Measurements from ENCODE around the gene RHEB. TPM values are rescaled to one million over a fixed set of nuclear protein-coding genes. Genes with fewer than 3 reads are reported as not detected.

RHEB gene
- total RNA-seq, 1 donor: 77.8 TPM

DNA sequence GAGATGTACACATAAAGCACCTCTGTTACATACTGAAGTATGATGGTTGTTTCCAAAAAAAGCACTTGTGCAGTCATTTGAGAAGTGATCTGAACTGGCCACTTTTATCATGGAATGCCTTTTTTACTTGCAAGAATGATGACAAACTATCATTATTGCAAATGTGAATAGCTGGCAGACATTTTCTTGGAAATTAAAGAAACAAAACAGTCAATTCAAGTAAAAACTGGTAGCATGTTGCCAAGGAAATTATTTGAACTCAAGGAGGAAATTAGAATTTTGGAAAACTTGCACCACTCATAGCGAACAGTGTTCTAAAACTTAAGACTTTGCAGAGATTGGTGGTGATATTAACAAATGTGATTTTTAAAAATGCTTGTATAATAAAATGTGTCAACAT, 6.6 kb downstream of the RHEB start:
- peaks cover 100% of the 10 kb centered on the region for H3K79me2 ChIP-seq (ENCODE audit: insufficient read depth, low read length)
- DNase-seq (ENCODE audit: insufficient read length, low spot score, missing footprints): no peak
- no peaks in the 10 kb centered on the region for H3K9me3 ChIP-seq (ENCODE audit: low read depth, low read length)
- H2AFZ ChIP-seq (ENCODE audit: low read length): no peak overlapping the region
- H4K20me1 ChIP-seq (ENCODE audit: insufficient read depth, low read length): peaks cover 91% of the 10 kb centered on the region
- no peaks in the 10 kb centered on the region for H3K36me3 ChIP-seq (ENCODE audit: insufficient read depth, low read length)
- no peak overlapping the region for H3K4me3 ChIP-seq (ENCODE audit: insufficient read depth, low read length)
- peaks cover 37% of the 10 kb centered on the region for H3K4me1 ChIP-seq (ENCODE audit: insufficient read depth, low read length)
- peak overlapping the region; percentile 5 for H3K4me2 ChIP-seq (ENCODE audit: insufficient read depth, low read length)
- TF ChIP-seq, protein P1, sequence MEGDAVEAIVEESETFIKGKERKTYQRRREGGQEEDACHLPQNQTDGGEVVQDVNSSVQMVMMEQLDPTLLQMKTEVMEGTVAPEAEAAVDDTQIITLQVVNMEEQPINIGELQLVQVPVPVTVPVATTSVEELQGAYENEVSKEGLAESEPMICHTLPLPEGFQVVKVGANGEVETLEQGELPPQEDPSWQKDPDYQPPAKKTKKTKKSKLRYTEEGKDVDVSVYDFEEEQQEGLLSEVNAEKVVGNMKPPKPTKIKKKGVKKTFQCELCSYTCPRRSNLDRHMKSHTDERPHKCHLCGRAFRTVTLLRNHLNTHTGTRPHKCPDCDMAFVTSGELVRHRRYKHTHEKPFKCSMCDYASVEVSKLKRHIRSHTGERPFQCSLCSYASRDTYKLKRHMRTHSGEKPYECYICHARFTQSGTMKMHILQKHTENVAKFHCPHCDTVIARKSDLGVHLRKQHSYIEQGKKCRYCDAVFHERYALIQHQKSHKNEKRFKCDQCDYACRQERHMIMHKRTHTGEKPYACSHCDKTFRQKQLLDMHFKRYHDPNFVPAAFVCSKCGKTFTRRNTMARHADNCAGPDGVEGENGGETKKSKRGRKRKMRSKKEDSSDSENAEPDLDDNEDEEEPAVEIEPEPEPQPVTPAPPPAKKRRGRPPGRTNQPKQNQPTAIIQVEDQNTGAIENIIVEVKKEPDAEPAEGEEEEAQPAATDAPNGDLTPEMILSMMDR (IDR thresholded peaks at IDR 0.05; ENCODE audit: extremely low read depth, low read depth, low read length): no peak
- no peak overlapping the region for H3K27ac ChIP-seq (ENCODE audit: low read depth, low read length)
- no peaks in the 10 kb centered on the region for H3K27me3 ChIP-seq (ENCODE audit: insufficient read depth, low read length)

DNA sequence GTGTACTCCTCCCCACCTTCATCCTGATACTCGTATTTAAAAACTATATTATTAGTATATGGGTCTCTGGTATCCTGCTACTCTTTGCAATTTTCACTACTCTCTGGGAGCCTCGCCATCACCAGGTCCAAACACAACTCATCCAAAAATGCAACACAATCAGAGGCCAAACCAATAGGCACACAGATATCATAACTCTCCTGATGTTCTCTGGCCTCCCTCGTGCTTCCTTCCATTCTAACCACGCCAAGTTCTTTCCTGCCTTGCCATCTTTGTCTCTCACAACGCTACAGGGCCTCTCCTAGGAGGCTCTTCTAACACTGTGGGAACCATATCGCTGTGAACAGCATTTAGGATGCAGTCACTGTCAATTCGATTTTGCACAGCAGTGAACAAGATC, 7.3 kb downstream of the RHEB start:
- H3K4me1 ChIP-seq (ENCODE audit: insufficient read depth, low read length): peaks cover 30% of the 10 kb centered on the region
- peaks cover 90% of the 10 kb centered on the region for H4K20me1 ChIP-seq (ENCODE audit: insufficient read depth, low read length)
- no peak overlapping the region for H3K4me3 ChIP-seq (ENCODE audit: insufficient read depth, low read length)
- H3K4me2 ChIP-seq (ENCODE audit: insufficient read depth, low read length): no peak overlapping the region
- H3K27me3 ChIP-seq (ENCODE audit: insufficient read depth, low read length): no peaks in the 10 kb centered on the region
- H2AFZ ChIP-seq (ENCODE audit: low read length): no peak overlapping the region
- H3K79me2 ChIP-seq (ENCODE audit: insufficient read depth, low read length): peaks cover 100% of the 10 kb centered on the region
- TF ChIP-seq, protein P1 (IDR thresholded peaks at IDR 0.05; ENCODE audit: extremely low read depth, low read depth, low read length): no peak
- H3K9me3 ChIP-seq (ENCODE audit: low read depth, low read length): no peaks in the 10 kb centered on the region
- H3K36me3 ChIP-seq (ENCODE audit: insufficient read depth, low read length): no peaks in the 10 kb centered on the region
- DNase-seq (ENCODE audit: insufficient read length, low spot score, missing footprints): no peak
- peak overlapping the region; percentile 5 for H3K27ac ChIP-seq (ENCODE audit: low read depth, low read length)

DNA sequence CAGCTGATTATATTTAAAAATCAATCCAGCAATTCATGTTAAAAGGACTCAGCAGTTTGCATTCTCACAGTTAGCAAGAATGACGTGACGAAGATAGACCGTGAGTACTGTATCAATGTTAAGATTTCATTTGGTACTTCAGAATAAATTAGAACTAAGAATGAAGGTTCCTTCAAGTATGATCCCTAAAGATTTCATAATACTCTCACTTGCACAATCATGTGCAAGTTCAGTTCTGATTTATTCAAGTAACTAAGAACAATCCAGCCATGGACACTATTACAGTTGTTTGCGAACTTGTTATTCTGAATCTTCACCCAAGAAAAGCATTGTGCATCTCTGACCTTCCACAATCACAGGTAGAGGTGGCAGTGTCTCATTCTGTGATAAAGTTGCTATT, 7.7 kb downstream of the RHEB start:
- Histone ChIP-seq H4K20me1 (ENCODE audit: insufficient read depth, low read length) (peaks cover 90% of the 10 kb centered on the region), H3K4me2 (ENCODE audit: insufficient read depth, low read length) (no peak overlapping the region), H3K4me3 (ENCODE audit: insufficient read depth, low read length) (no peak overlapping the region), H3K79me2 (ENCODE audit: insufficient read depth, low read length) (peaks cover 100% of the 10 kb centered on the region), H3K9me3 (ENCODE audit: low read depth, low read length) (no peaks in the 10 kb centered on the region), H3K4me1 (ENCODE audit: insufficient read depth, low read length) (peaks cover 28% of the 10 kb centered on the region), H3K27ac (ENCODE audit: low read depth, low read length) (peak overlapping the region; percentile 5), H3K36me3 (ENCODE audit: insufficient read depth, low read length) (no peaks in the 10 kb centered on the region), H2AFZ (ENCODE audit: low read length) (no peak overlapping the region), H3K27me3 (ENCODE audit: insufficient read depth, low read length) (no peaks in the 10 kb centered on the region)
- TF ChIP-seq, protein P1 (IDR thresholded peaks at IDR 0.05; ENCODE audit: extremely low read depth, low read depth, low read length): no peak
- DNase-seq (ENCODE audit: insufficient read length, low spot score, missing footprints): no peak

- Histone ChIP-seq H3K9me3 (ENCODE audit: low read depth, low read length) (no peaks in the 10 kb centered on the region), H3K4me1 (ENCODE audit: insufficient read depth, low read length) (peaks cover 24% of the 10 kb centered on the region), H4K20me1 (ENCODE audit: insufficient read depth, low read length) (peaks cover 89% of the 10 kb centered on the region)
Observed at GRCh38 chr7:151511270-151511669, 8.4 kb downstream of the RHEB start.

More at GRCh38 chr7:151511270-151511669, 8.4 kb downstream of the RHEB start:
- Histone ChIP-seq H3K4me3 (ENCODE audit: insufficient read depth, low read length) (no peak overlapping the region), H3K27me3 (ENCODE audit: insufficient read depth, low read length) (no peaks in the 10 kb centered on the region), H2AFZ (ENCODE audit: low read length) (no peak overlapping the region), H3K36me3 (ENCODE audit: insufficient read depth, low read length) (no peaks in the 10 kb centered on the region), H3K79me2 (ENCODE audit: insufficient read depth, low read length) (peaks cover 100% of the 10 kb centered on the region), H3K27ac (ENCODE audit: low read depth, low read length) (no peak overlapping the region), H3K4me2 (ENCODE audit: insufficient read depth, low read length) (no peak overlapping the region)
- no peak for DNase-seq (ENCODE audit: insufficient read length, low spot score, missing footprints)
- TF ChIP-seq, protein P1 (IDR thresholded peaks at IDR 0.05; ENCODE audit: extremely low read depth, low read depth, low read length): no peak

Measured in osteoblast (primary cell).